MCF 10A (cell line): Measurements from ENCODE around the gene RBM26. TPM values are rescaled to one million over a fixed set of nuclear protein-coding genes. Genes with fewer than 3 reads are reported as not detected.
A peak's percentile ranks its signal among the peaks of the same experiment; 100 is the strongest.

Experiments used
- BruUV-seq: library from RNA; stranded (reverse); fragments of 400-500 nt; replicated peaks from 2 replicates; lab custom pipeline; 2021; lab: Mats Ljungman, UMichigan
- CTCF ChIA-PET: fragments of 300-600 bp; sonication (Branson Sonifier 250); formaldehyde crosslinking; extraction: SDS; loops from one replicate; lab custom pipeline; 2021; ENCODE audit warnings: antibody characterized with exemption, inconsistent platforms; lab: Yijun Ruan, JAX
- POLR2A ChIA-PET: fragments of 300-600, 350-650 bp; sonication (Branson Sonifier 250); formaldehyde crosslinking; extraction: SDS; loops from one replicate; lab custom pipeline; 2020; ENCODE audit warnings: antibody characterized with exemption, inconsistent platforms; lab: Yijun Ruan, JAX
- DNase-seq: peaks from one replicate; pipeline ENCODE4 v3.0.0-alpha.2; 2018; ENCODE audit not compliant: unreplicated experiment
- H3K27ac Mint-ChIP-seq: one replicate; pipeline ENCODE4 v1.8.0; 2022; ENCODE audit warnings: mild to moderate bottlenecking, low read depth, mixed read lengths; ENCODE audit not compliant: unreplicated experiment
- H3K27me3 Mint-ChIP-seq: one replicate; pipeline ENCODE4 v1.8.0; 2022; ENCODE audit warnings: mixed read lengths; ENCODE audit not compliant: insufficient read depth, unreplicated experiment
- H3K36me3 Mint-ChIP-seq: one replicate; pipeline ENCODE4 v1.8.0; 2022; ENCODE audit warnings: mild to moderate bottlenecking, moderate library complexity, mixed read lengths; ENCODE audit not compliant: insufficient read depth, unreplicated experiment
- H3K4me1 Mint-ChIP-seq: one replicate; pipeline ENCODE4 v1.8.0; 2022; ENCODE audit warnings: mixed read lengths; ENCODE audit not compliant: insufficient read depth, unreplicated experiment
- H3K4me3 Mint-ChIP-seq: one replicate; pipeline ENCODE4 v1.8.0; 2022; ENCODE audit warnings: mild to moderate bottlenecking, moderate library complexity, mixed read lengths; ENCODE audit not compliant: unreplicated experiment
- H3K9me3 Mint-ChIP-seq: one replicate; pipeline ENCODE4 v1.8.0; 2022; ENCODE audit warnings: mixed read lengths; ENCODE audit not compliant: unreplicated experiment
- CTCF ChIP-seq: fragments of 200-600 bp; IDR thresholded peaks from one replicate; pipeline ENCODE4 v1.8.0; 2022; ENCODE audit warnings: antibody characterized with exemption, mild to moderate bottlenecking; ENCODE audit not compliant: unreplicated experiment
- intact Hi-C: fragments of 100-400 bp; cut with micrococcal nuclease; formaldehyde crosslinking; loops from 2 replicates; pipeline ENCODE4 v1.14.1; 2022
- total RNA-seq: library from RNA; stranded (reverse); gene quantifications from 2 replicates; pipeline ENCODE4 v1.2.3, GENCODE V29; 2022

RBM26 gene
- total RNA-seq, 1 experiment from 2014 or later, result 72.6 TPM

GRCh38 chr13:79379274-79379673 lies 26.8 kb downstream of the RBM26 start:
- peaks cover 13% of the 10 kb centered on the region for H3K4me1 Mint-ChIP-seq
- BruUV-seq, result no TSS peak
- ChIA-PET POLR2A (interaction anchor here (0.7 kb wide), 1 partner anchor 14 kb away, joined by 4 read pairs; no protein-coding TSS in a partner anchor), CTCF (interaction anchor here (0.6 to 0.7 kb wide), 2 partner anchors 19 to 562 kb away, joined by 3 read pairs; no protein-coding TSS in a partner anchor)
- intact Hi-C loops, result no loop called here
- no peak for TF ChIP-seq CTCF
- no peak overlapping the region for H3K27ac Mint-ChIP-seq
- H3K4me3 Mint-ChIP-seq, result no peak overlapping the region
- H3K9me3 Mint-ChIP-seq, result no peaks in the 10 kb centered on the region
- peaks cover 58% of the 10 kb centered on the region for H3K36me3 Mint-ChIP-seq
- DNase-seq, result no peak
- no peaks in the 10 kb centered on the region for H3K27me3 Mint-ChIP-seq

DNA sequence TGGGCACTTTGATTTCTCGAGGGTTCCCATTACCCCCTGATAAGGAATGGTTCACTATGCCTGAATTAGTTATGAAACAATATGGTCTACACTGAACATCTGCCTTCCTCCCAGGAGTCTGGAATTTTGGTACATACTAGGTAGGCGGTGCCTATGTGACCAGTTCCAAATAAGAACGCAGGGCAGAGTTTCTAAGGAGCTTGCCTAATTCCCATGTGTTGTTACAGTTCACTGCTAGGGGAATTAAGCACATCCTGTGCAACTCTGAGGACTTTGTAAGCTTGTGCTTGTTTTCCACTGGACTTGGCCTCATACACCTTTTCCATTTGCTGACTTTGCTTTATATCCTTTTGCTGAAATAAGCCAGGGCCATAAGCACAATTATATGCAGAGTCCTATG lies 29.2 kb downstream of the RBM26 start:
- DNase-seq, result no peak
- intact Hi-C loops, result no loop called here
- Mint-ChIP-seq H3K27me3 (no peaks in the 10 kb centered on the region), H3K4me3 (no peak overlapping the region), H3K9me3 (no peaks in the 10 kb centered on the region), H3K36me3 (peaks cover 57% of the 10 kb centered on the region), H3K27ac (no peak overlapping the region), H3K4me1 (peaks cover 7% of the 10 kb centered on the region)
- BruUV-seq, result TSS peak; percentile 13
- ChIA-PET POLR2A (no interaction called here), CTCF (no interaction called here)
- TF ChIP-seq CTCF, result no peak

DNA sequence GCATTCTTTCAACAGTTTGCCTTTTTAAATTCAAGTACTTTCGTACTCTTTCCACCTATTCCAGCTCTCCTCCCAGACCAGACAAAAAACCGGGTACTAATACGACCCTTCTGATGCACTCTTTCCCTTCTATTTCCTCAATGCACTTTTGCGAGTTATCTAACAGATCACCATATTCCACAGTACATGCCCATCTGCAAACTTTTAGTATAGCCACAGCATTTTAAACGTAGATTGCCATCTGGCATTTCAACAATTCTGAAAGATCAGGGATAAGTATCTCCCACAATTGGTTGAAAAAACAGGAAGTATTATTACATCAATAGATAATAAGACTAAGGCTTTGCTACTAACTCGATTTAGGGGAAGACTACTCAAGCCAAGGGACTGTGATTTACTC lies 31.5 kb downstream of the RBM26 start:
- BruUV-seq, result no TSS peak
- Mint-ChIP-seq H3K9me3 (no peaks in the 10 kb centered on the region), H3K4me1 (no peaks in the 10 kb centered on the region), H3K36me3 (peaks cover 72% of the 10 kb centered on the region), H3K27ac (no peak overlapping the region), H3K4me3 (no peak overlapping the region), H3K27me3 (no peaks in the 10 kb centered on the region)
- POLR2A ChIA-PET, result interaction anchor here (1.2 kb wide), 1 partner anchor 27 kb away, joined by 3 read pairs; no protein-coding TSS in a partner anchor
- no peak for DNase-seq
- no peak for TF ChIP-seq CTCF
- CTCF ChIA-PET, result interaction anchor here (0.7 kb wide), 1 partner anchor 31 kb away, joined by 3 read pairs; no protein-coding TSS in a partner anchor
- intact Hi-C loops, result no loop called here

GRCh38 chr13:79373916-79374315 lies 32.1 kb downstream of the RBM26 start:
- no peaks in the 10 kb centered on the region for H3K27me3 Mint-ChIP-seq
- BruUV-seq, result no TSS peak
- intact Hi-C loops, result no loop called here
- H3K4me3 Mint-ChIP-seq, result no peak overlapping the region
- POLR2A ChIA-PET, result interaction anchor here (0.7 to 0.9 kb wide), 2 partner anchors 32 to 35 kb away, joined by 3 to 4 read pairs; partner anchors contain the start of gene RBM26
- no peaks in the 10 kb centered on the region for H3K4me1 Mint-ChIP-seq
- H3K27ac Mint-ChIP-seq, result no peak overlapping the region
- no peaks in the 10 kb centered on the region for H3K9me3 Mint-ChIP-seq
- TF ChIP-seq CTCF, result no peak
- CTCF ChIA-PET, result no interaction called here
- no peak for DNase-seq
- H3K36me3 Mint-ChIP-seq, result peaks cover 72% of the 10 kb centered on the region
